ENCODE data around the gene GRB14.
A peak's percentile ranks its signal among the peaks of the same experiment; 100 is the strongest.

GRB14 gene

DNA sequence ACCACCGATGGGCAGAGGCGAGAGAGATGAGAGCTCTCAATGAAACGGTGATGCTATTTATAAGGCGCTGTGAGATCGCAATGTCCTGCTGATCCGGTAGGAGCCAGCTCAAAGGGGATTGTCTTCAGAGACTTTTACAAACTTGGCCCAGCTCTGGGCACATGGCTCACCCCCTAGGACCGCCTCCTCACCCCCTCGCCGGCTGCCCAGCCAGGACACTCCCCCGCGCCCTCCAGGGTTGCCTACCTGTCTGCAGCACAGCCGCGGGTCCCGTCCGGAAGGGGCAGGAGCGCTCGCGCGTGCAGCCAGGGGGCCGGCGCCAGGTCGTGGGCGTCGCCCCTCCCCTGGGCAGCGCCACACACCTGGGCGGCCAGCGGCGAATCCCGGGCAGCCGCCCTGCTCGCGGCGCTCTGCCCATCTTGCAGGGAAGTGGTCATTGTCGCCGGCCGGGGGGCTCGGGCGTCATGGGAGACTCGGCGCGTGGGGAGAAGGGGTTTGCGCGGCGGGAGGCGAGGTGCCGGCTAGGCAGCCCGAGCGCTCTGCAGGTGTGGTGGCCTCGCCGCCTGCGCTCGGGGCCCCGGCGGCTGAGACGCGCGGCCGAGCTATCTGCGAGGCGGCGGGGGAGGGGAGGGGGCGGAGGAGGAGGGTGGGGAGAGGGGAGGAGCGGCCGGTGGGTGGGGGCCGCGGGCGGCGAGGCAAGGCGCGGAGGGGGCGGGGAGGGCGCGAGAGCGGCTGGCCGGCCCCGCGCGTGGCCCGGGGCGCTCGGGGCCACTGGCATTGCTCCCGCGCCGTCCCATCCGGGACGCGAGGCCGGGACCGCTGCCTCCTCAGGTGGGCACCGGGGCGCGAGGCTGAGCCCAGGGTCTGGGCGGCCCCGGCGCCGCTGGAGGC lies at the start of gene GRB14:
Gene GRB14, minus strand, starts transcription at position 610 of the 891 bp plus-strand sequence. Its CDS starts 173 bp downstream, at position 437.
- H3K4me3 ChIP-seq (ENCODE audit: low read length) = peak within 1 kb of the TSS; percentile 57
- TF ChIP-seq, protein P1, sequence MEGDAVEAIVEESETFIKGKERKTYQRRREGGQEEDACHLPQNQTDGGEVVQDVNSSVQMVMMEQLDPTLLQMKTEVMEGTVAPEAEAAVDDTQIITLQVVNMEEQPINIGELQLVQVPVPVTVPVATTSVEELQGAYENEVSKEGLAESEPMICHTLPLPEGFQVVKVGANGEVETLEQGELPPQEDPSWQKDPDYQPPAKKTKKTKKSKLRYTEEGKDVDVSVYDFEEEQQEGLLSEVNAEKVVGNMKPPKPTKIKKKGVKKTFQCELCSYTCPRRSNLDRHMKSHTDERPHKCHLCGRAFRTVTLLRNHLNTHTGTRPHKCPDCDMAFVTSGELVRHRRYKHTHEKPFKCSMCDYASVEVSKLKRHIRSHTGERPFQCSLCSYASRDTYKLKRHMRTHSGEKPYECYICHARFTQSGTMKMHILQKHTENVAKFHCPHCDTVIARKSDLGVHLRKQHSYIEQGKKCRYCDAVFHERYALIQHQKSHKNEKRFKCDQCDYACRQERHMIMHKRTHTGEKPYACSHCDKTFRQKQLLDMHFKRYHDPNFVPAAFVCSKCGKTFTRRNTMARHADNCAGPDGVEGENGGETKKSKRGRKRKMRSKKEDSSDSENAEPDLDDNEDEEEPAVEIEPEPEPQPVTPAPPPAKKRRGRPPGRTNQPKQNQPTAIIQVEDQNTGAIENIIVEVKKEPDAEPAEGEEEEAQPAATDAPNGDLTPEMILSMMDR (conservative IDR thresholded peaks at IDR 0.05; ENCODE audit: low read depth, low read length) = no peak
- DNase-seq (ENCODE audit: low read depth) = no peak

DNA sequence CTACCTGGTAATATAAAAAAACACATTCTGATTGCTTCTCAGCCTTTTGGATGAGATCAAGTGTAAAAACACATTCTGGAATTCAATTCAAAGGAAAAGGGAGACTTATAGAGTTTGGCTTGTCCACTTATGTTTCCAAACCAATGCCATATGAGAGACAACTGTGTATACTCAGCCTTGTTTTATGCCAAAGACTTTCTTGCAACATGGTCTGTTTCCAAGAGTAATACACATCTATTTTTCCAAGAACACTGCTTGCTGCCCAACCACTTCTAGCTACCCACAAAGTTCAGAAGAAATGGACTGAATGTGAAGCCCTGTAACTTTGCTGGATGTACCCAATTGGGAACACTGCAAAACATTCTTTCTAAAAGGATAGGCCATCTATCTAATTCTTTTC lies 48.0 kb upstream of the GRB14 start:
- TF ChIP-seq, protein P1 (conservative IDR thresholded peaks at IDR 0.05; ENCODE audit: low read depth, low read length) = no peak
- DNase-seq (ENCODE audit: low read depth) = no peak

GRCh38 chr2:164667566-164667965 lies 46.3 kb upstream of the GRB14 start:
- H3K4me3 ChIP-seq (ENCODE audit: low read length) = no peak overlapping the region
- TF ChIP-seq, protein P1 (conservative IDR thresholded peaks at IDR 0.05; ENCODE audit: low read depth, low read length) = no peak
- DNase-seq (ENCODE audit: low read depth) = no peak

More for the DNA sequence above, 48.0 kb upstream of the GRB14 start:
- H3K4me3 ChIP-seq (ENCODE audit: low read length) = no peak overlapping the region

DNA sequence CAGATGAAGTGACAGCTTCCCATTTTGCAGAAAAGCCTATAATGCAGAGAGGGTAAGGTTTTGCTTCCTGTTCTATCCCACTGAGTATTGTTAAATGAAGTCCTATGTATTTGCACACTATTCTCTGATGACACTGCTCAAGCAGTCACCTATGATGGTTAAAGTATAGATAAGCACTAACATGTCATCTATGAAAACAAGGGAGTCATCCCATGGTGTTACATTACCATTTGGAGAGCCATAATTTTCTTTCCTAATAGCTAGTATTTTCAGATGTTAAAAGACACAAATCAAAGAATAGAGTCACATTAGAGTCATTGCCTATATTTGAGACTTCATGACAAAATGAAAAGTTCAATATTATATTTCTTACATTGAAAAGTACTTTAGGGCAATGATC lies 42.8 kb upstream of the GRB14 start:
- no peak for DNase-seq (ENCODE audit: low read depth)
- TF ChIP-seq, protein P1 (conservative IDR thresholded peaks at IDR 0.05; ENCODE audit: low read depth, low read length) = no peak
- no peak overlapping the region for H3K4me3 ChIP-seq (ENCODE audit: low read length)

- no peak overlapping the region for H3K4me3 ChIP-seq (ENCODE audit: low read length)
- TF ChIP-seq, protein P1 (conservative IDR thresholded peaks at IDR 0.05; ENCODE audit: low read depth, low read length) = no peak
- DNase-seq (ENCODE audit: low read depth) = no peak
Observed at GRCh38 chr2:164662868-164663631, 41.8 kb upstream of the GRB14 start.

- H3K4me3 ChIP-seq (ENCODE audit: low read length) = no peak overlapping the region
- TF ChIP-seq, protein P1 (conservative IDR thresholded peaks at IDR 0.05; ENCODE audit: low read depth, low read length) = no peak
- no peak for DNase-seq (ENCODE audit: low read depth)
Observed at GRCh38 chr2:164662066-164662465, 40.8 kb upstream of the GRB14 start.

Data from retinal pigment epithelial cell (primary cell).